A549 (cell line): ENCODE measurements around the gene SLC2A6. TPM values are rescaled to one million over a fixed set of nuclear protein-coding genes. Genes with fewer than 3 reads are reported as not detected.

Experiments
- ATAC-seq, 2 experiments: fragments of 200-7000 bp in 1 of 2; fragments of >200 bp in 1 of 2; cut with Nextera tagmentation in 1 of 2; cut with Tn5 transposase in 1 of 2; 3 replicates each; pipeline versions ENCODE4 v1.8.0 to v1.9.1; 2018 to 2020; ENCODE audit warnings: mild to moderate bottlenecking in 1 of 2, moderate library complexity in 1 of 2
- CTCF ChIA-PET: fragments of 300-600 bp; sonication (Branson Sonifier 250); formaldehyde crosslinking; extraction: SDS; loops from one replicate; lab custom pipeline; 2021; ENCODE audit warnings: antibody characterized with exemption, inconsistent platforms; lab: Yijun Ruan, JAX
- POLR2A ChIA-PET: fragments of 350-600 bp; formaldehyde crosslinking; extraction: SDS; loops from one replicate; lab custom pipeline; 2021; ENCODE audit warnings: antibody characterized with exemption, inconsistent platforms; lab: Yijun Ruan, JAX
- DNase-seq, 2 experiments: peaks; one replicate each; pipeline versions ENCODE4 v3.0.0 to v3.0.0-alpha.2; 2011 to 2016; ENCODE audit warnings: low read depth in 1 of 2, low spot score in 1 of 2
- FAIRE-seq: peaks from 2 replicates; lab custom pipeline; 2011; peaks lifted over from hg19 to GRCh38; lab: Jason Lieb, UNC
- H3K27ac ChIP-seq, 2 experiments: fragments of >200 bp; sonication (Bioruptor Twin); formaldehyde crosslinking; 3 replicates each; pipeline ENCODE4 v1.5.1; 2016 to 2017
- H3K4me1 ChIP-seq: fragments of >200 bp; sonication (Bioruptor Twin); formaldehyde crosslinking; 3 replicates; pipeline ENCODE4 v1.6.1; 2016
- H3K4me2 ChIP-seq: fragments of >200 bp; sonication (Bioruptor Twin); formaldehyde crosslinking; 3 replicates; pipeline ENCODE4 v1.6.1; 2016
- H3K4me3 ChIP-seq: fragments of >200 bp; sonication (Bioruptor Twin); formaldehyde crosslinking; 3 replicates; pipeline ENCODE4 v1.5.1; 2016
- H3K9me3 ChIP-seq: fragments of >200 bp; sonication (Bioruptor Twin); formaldehyde crosslinking; 3 replicates; pipeline ENCODE4 v1.6.1; 2016
- BHLHE40 ChIP-seq: IDR thresholded peaks from 2 replicates; pipeline ENCODE4 v1.6.1; 2012; ENCODE audit warnings: low read depth, low read length, inconsistent platforms
- CBX2 ChIP-seq: fragments of 200-600 bp; sonication (generic); IDR thresholded peaks from 2 replicates; pipeline ENCODE4 v1.6.1; 2016; ENCODE audit warnings: low read depth, mild to moderate bottlenecking, borderline replicate concordance
- EHMT2 ChIP-seq: fragments of 200-600 bp; sonication (generic); IDR thresholded peaks from 2 replicates; pipeline ENCODE4 v1.6.1; 2016; ENCODE audit warnings: antibody characterized with exemption, low read depth, mild to moderate bottlenecking, moderate library complexity
- GATA3 ChIP-seq: IDR thresholded peaks from 2 replicates; pipeline ENCODE4 v1.6.1; 2012; ENCODE audit warnings: borderline replicate concordance
- HOXB13 ChIP-seq: fragments of 250-450 bp; sonication (Bioruptor Pico); IDR thresholded peaks from 2 replicates; pipeline ENCODE4 v1.5.0; 2020; ENCODE audit warnings: low read depth, mild to moderate bottlenecking, moderate library complexity
- HOXB5 ChIP-seq: fragments of 250-450 bp; sonication (Bioruptor Pico); IDR thresholded peaks from 2 replicates; pipeline ENCODE4 v1.5.0; 2020; ENCODE audit warnings: mild to moderate bottlenecking, moderate library complexity
- KDM1A ChIP-seq: fragments of 200-600 bp; sonication (generic); IDR thresholded peaks from 2 replicates; pipeline ENCODE4 v1.6.1; 2016; ENCODE audit warnings: low read depth, mild to moderate bottlenecking
- MAFK ChIP-seq: fragments of 450-650 bp; IDR thresholded peaks from 2 replicates; pipeline ENCODE4 v1.6.1; 2014; ENCODE audit not compliant: partially characterized antibody
- NPAS2 ChIP-seq: fragments of 250-450 bp; sonication (Bioruptor Pico); IDR thresholded peaks from 2 replicates; pipeline ENCODE4 v1.8.0; 2022; ENCODE audit warnings: mild to moderate bottlenecking, moderate library complexity, borderline replicate concordance
- NR3C1 ChIP-seq: fragments of >200 bp; sonication (Bioruptor Twin); formaldehyde crosslinking; IDR thresholded peaks from 3 replicates; pipeline ENCODE4 v1.6.1; 2017
- RAD21 ChIP-seq, 2 experiments: fragments of >200 bp in 1 of 2; sonication (Bioruptor Twin) in 1 of 2; formaldehyde crosslinking in 1 of 2; IDR thresholded peaks in 1 of 2; conservative IDR thresholded peaks in 1 of 2; 2 replicates in 1 of 2; 3 replicates in 1 of 2; pipeline ENCODE4 v1.6.1; 2012 to 2018; ENCODE audit warnings: inconsistent platforms in 1 of 2
- RARB ChIP-seq: fragments of 250-450 bp; sonication (Bioruptor Pico); IDR thresholded peaks from 2 replicates; pipeline ENCODE4 v1.8.0; 2021; ENCODE audit warnings: mild to moderate bottlenecking, moderate library complexity
- TP53 ChIP-seq: fragments of 250-450 bp; sonication (Bioruptor Pico); IDR thresholded peaks from 2 replicates; pipeline ENCODE4 v1.5.0; 2021; ENCODE audit warnings: mild to moderate bottlenecking, moderate library complexity
- ZC3H11A ChIP-seq: fragments of 450-650 bp; IDR thresholded peaks from 2 replicates; pipeline ENCODE4 v1.6.1; 2014; ENCODE audit warnings: antibody characterized with exemption, mild to moderate bottlenecking
- ZNF302 ChIP-seq: fragments of 250-450 bp; sonication (Bioruptor Pico); IDR thresholded peaks from 2 replicates; pipeline ENCODE4 v1.9.0; 2021; ENCODE audit warnings: inconsistent platforms, mild to moderate bottlenecking, moderate library complexity
- ZSCAN20 ChIP-seq: fragments of 250-450 bp; sonication (Bioruptor Pico); IDR thresholded peaks from 2 replicates; pipeline ENCODE4 v1.8.0; 2022; ENCODE audit warnings: mild to moderate bottlenecking, moderate library complexity
- WGBS: methylation state at CpG from one replicate; pipeline ENCODE4 v1.1.6; 2017; ENCODE audit errors: missing lambda C conversion rate; 5-methylcytosine and 5-hydroxymethylcytosine counted together
- polyA plus RNA-seq, 4 experiments: library from polyadenylated mRNA; depleted of rRNA in 3 of 4; stranded (reverse); fragments of >200 nt; fragmentation: RNase III in 1 of 4; extraction: RNeasy Plus Mini Kit Qiagen cat#74134 plus additional on column Dnase treatment in 1 of 4; gene quantifications; 2 replicates in 3 of 4; 3 replicates in 1 of 4; pipeline ENCODE4 v1.2.3, GENCODE V29; 2011 to 2017
- TF ChIP-seq, protein P1 (sequence below): fragments of 200-600 bp; sonication (generic); IDR thresholded peaks from 2 replicates; pipeline ENCODE4 v1.6.1; 2016; ENCODE audit warnings: antibody characterized with exemption, mild to moderate bottlenecking, moderate library complexity
- TF ChIP-seq, protein P2 (sequence below): fragments of >200 bp; sonication (Bioruptor Twin); formaldehyde crosslinking; IDR thresholded peaks from 3 replicates; pipeline ENCODE4 v1.5.1; 2016

SLC2A6 gene
- polyA plus RNA-seq, 2 of the 4 experiments (the other 2 are of a cell fraction) = 3.7 to 20.5 TPM

DNA sequence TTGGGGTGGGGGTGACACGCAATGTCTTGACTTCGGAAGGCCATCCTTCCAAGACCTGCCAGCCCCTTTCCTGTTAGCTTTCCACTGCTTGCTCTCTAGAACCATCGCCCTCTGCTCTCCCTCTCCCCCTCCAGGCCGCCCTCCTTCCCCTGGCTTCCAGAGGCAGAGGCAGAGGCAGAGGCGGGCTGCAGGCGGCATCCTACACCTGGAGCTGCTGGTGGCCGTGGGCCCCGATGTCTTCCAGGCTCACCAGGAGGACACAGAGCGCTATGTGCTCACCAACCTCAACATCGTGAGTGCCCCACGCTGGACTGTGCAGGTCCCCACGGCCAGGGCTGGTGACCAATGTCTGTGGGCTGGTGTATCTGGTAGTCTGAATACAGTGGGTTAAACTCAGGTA, 54.7 kb downstream of the SLC2A6 start:
- H3K9me3 ChIP-seq = no peaks in the 10 kb centered on the region
- H3K4me1 ChIP-seq = peaks cover 6% of the 10 kb centered on the region; the same call in 1 of the 3 replicates
- no peak overlapping the region for H3K27ac ChIP-seq
- FAIRE-seq = no peak
- no peak overlapping the region for H3K4me3 ChIP-seq
- H3K4me2 ChIP-seq = no peak overlapping the region
- no peak for ATAC-seq
- POLR2A ChIA-PET = no interaction called here
- CTCF ChIA-PET = interaction anchor here (1.1 to 1.2 kb wide), 2 partner anchors 49 to 61 kb away, joined by 3 read pairs; no protein-coding TSS in a partner anchor
- WGBS = 76% methylated on average over 7 of the region's 12 CpGs
- no peak for TF ChIP-seq GATA3
- no peak for TF ChIP-seq RARB (CRISPR knock-in tag)
- TF ChIP-seq MAFK = no peak
- TF ChIP-seq ZC3H11A = no peak
- TF ChIP-seq, protein P1, sequence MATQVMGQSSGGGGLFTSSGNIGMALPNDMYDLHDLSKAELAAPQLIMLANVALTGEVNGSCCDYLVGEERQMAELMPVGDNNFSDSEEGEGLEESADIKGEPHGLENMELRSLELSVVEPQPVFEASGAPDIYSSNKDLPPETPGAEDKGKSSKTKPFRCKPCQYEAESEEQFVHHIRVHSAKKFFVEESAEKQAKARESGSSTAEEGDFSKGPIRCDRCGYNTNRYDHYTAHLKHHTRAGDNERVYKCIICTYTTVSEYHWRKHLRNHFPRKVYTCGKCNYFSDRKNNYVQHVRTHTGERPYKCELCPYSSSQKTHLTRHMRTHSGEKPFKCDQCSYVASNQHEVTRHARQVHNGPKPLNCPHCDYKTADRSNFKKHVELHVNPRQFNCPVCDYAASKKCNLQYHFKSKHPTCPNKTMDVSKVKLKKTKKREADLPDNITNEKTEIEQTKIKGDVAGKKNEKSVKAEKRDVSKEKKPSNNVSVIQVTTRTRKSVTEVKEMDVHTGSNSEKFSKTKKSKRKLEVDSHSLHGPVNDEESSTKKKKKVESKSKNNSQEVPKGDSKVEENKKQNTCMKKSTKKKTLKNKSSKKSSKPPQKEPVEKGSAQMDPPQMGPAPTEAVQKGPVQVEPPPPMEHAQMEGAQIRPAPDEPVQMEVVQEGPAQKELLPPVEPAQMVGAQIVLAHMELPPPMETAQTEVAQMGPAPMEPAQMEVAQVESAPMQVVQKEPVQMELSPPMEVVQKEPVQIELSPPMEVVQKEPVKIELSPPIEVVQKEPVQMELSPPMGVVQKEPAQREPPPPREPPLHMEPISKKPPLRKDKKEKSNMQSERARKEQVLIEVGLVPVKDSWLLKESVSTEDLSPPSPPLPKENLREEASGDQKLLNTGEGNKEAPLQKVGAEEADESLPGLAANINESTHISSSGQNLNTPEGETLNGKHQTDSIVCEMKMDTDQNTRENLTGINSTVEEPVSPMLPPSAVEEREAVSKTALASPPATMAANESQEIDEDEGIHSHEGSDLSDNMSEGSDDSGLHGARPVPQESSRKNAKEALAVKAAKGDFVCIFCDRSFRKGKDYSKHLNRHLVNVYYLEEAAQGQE = no peak
- TF ChIP-seq BHLHE40 = no peak
- TF ChIP-seq HOXB13 = no peak
- TF ChIP-seq EHMT2 = no peak
- TF ChIP-seq RAD21 (conservative IDR thresholded peaks at IDR 0.05 in 1 of 2, IDR thresholded peaks at IDR 0.05 in 1 of 2) = no peak
- no peak for TF ChIP-seq NR3C1
- TF ChIP-seq NPAS2 (CRISPR knock-in tag) = no peak
- TF ChIP-seq ZNF302 (CRISPR knock-in tag) = no peak
- TF ChIP-seq HOXB5 (CRISPR knock-in tag) = no peak
- no peak for TF ChIP-seq CBX2
- TF ChIP-seq ZSCAN20 (CRISPR knock-in tag) = no peak
- no peak for TF ChIP-seq KDM1A
- no peak for TF ChIP-seq TP53 (CRISPR knock-in tag)
- no peak for DNase-seq

DNA sequence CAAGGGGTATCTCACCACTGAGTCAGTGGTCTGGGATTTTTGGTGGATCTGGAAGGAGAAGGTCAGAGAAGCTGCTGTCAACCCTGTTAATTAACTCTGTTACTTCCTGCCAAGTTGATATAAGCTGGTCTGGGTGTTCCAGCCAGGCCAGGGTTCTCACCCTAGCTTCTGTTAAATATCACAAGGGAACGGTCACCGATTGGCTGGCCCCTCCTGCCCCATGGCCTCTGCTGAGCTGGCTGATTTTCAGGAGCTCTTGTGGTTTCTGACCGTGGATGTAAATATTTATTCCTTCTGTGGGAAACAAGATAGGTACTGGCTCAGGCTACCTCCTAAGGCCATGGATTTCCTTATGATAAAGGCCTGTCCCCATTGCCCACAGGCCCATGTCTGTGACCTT, 55.7 kb downstream of the SLC2A6 start:
- Histone ChIP-seq H3K9me3 (no peaks in the 10 kb centered on the region), H3K4me2 (no peak overlapping the region), H3K4me3 (no peak overlapping the region), H3K27ac (no peak overlapping the region), H3K4me1 (peaks cover 12% of the 10 kb centered on the region; the same call in 1 of the 3 replicates)
- ATAC-seq = no peak
- no peak for FAIRE-seq
- POLR2A ChIA-PET = no interaction called here
- TF ChIP-seq, protein P2, sequence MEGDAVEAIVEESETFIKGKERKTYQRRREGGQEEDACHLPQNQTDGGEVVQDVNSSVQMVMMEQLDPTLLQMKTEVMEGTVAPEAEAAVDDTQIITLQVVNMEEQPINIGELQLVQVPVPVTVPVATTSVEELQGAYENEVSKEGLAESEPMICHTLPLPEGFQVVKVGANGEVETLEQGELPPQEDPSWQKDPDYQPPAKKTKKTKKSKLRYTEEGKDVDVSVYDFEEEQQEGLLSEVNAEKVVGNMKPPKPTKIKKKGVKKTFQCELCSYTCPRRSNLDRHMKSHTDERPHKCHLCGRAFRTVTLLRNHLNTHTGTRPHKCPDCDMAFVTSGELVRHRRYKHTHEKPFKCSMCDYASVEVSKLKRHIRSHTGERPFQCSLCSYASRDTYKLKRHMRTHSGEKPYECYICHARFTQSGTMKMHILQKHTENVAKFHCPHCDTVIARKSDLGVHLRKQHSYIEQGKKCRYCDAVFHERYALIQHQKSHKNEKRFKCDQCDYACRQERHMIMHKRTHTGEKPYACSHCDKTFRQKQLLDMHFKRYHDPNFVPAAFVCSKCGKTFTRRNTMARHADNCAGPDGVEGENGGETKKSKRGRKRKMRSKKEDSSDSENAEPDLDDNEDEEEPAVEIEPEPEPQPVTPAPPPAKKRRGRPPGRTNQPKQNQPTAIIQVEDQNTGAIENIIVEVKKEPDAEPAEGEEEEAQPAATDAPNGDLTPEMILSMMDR = no peak
- TF ChIP-seq MAFK = no peak
- 71% methylated on average over 3 of the region's 3 CpGs for WGBS
- CTCF ChIA-PET = interaction anchor here (1.0 to 2.4 kb wide), 2 partner anchors 15 to 64 kb away, joined by 4 to 10 read pairs; no protein-coding TSS in a partner anchor
- no peak for DNase-seq
